Kidney glomerular epithelial cell (primary cell): Measurements from ENCODE around the gene USP48.
A peak's percentile ranks its signal among the peaks of the same experiment; 100 is the strongest.
"Not testable (repeated sequence)": the region's sequence is repeated elsewhere in the genome, so short reads cannot be mapped to it uniquely, and the experiment has no call there.

Experiments
- DNase-seq: peaks from one replicate; lab custom pipeline; 2025; lab: John Stamatoyannopoulos, UW

Gene USP48

GRCh38 chr1:21696931-21697330, 86.0 kb downstream of the USP48 start:
- no peak for DNase-seq

- no peak for DNase-seq
Observed at GRCh38 chr1:21693732-21694131, 89.2 kb downstream of the USP48 start.

GRCh38 chr1:21691739-21692138, 91.2 kb downstream of the USP48 start:
- DNase-seq = no peak

GRCh38 chr1:21689661-21690372, 93.1 kb downstream of the USP48 start:
- DNase-seq = no peak

GRCh38 chr1:21687081-21687529, 95.8 kb downstream of the USP48 start:
- DNase-seq = no peak

- DNase-seq = no peak
Observed at GRCh38 chr1:21685946-21686678, 96.8 kb downstream of the USP48 start.

- no peak for DNase-seq
Observed at GRCh38 chr1:21681426-21681825, 101.5 kb downstream of the USP48 start.

GRCh38 chr1:21680918-21681317, 102.0 kb downstream of the USP48 start:
- DNase-seq = no peak

- no peak for DNase-seq
Observed at GRCh38 chr1:21680381-21680780, 102.6 kb downstream of the USP48 start.

GRCh38 chr1:21677168-21677567, 105.8 kb downstream of the USP48 start:
- no peak for DNase-seq

- DNase-seq = no peak
Observed at GRCh38 chr1:21674957-21675356, 108.0 kb downstream of the USP48 start.

- DNase-seq = not testable (repeated sequence)
Observed at GRCh38 chr1:21673853-21674252, 109.1 kb downstream of the USP48 start.

GRCh38 chr1:21673277-21673780, 109.6 kb downstream of the USP48 start:
- DNase-seq = peak; percentile 38

GRCh38 chr1:21672478-21673276, 110.3 kb downstream of the USP48 start:
- DNase-seq = no peak

- no peak for DNase-seq
Observed at GRCh38 chr1:21671915-21672314, 111.0 kb downstream of the USP48 start.

GRCh38 chr1:21670956-21671902, 111.7 kb downstream of the USP48 start:
- DNase-seq = no peak

GRCh38 chr1:21670059-21670881, 112.7 kb downstream of the USP48 start:
- no peak for DNase-seq

- no peak for DNase-seq
Observed at GRCh38 chr1:21669258-21670058, 113.5 kb downstream of the USP48 start, which contains the start of gene RAP1GAP. TSS of gene RAP1GAP (minus strand) at chr1:21669357. CDS start at chr1:21620032, 49,325 bp downstream.

GRCh38 chr1:21668951-21669257, 114.0 kb downstream of the USP48 start:
- no peak for DNase-seq
